ENCODE results near the gene ABCG5.

Gene ABCG5

GRCh38 chr2:43872151-43872550 lies 33.5 kb upstream of the ABCG5 start:
- no peak overlapping the region for H3K4me3 ChIP-seq (ENCODE audit: low read depth, low read length)
- peaks cover 65% of the 10 kb centered on the region for H3K27me3 ChIP-seq (ENCODE audit: insufficient read depth, low read length)
- H3K4me1 ChIP-seq (ENCODE audit: control insufficient read depth, insufficient read depth, low read length, unreplicated experiment), result no peaks in the 10 kb centered on the region
- H2AFZ ChIP-seq (ENCODE audit: low read length, unreplicated experiment), result no peak overlapping the region
- H3K27ac ChIP-seq (ENCODE audit: low read depth, low read length), result no peak overlapping the region
- H3K79me2 ChIP-seq (ENCODE audit: control insufficient read depth, insufficient read depth, low read length, unreplicated experiment), result no peaks in the 10 kb centered on the region
- no peaks in the 10 kb centered on the region for H3K36me3 ChIP-seq (ENCODE audit: insufficient read depth, low read length)

DNA sequence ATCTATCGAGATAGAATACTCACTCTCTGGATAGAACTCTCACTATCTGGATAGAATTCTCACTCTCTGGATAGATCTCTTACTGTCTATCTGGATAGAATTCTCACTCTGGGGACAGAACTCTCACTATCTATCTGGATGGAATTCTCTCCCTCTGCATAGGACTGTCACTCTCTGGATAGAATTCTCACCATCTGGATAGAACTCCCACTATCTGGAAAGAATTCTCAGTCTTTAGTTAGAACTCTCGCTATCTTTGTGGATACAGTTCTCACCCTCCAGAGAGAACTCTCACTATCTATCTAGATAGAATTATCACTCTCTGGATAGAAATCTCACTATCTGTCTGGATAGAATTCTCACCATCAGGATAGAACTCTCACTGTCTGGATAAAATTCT lies 16.7 kb upstream of the ABCG5 start:
- Histone ChIP-seq H3K4me3 (ENCODE audit: low read depth, low read length) (no peak overlapping the region), H3K4me1 (ENCODE audit: control insufficient read depth, insufficient read depth, low read length, unreplicated experiment) (no peaks in the 10 kb centered on the region), H3K79me2 (ENCODE audit: control insufficient read depth, insufficient read depth, low read length, unreplicated experiment) (no peaks in the 10 kb centered on the region), H2AFZ (ENCODE audit: low read length, unreplicated experiment) (no peak overlapping the region), H3K27me3 (ENCODE audit: insufficient read depth, low read length) (peaks cover 88% of the 10 kb centered on the region), H3K36me3 (ENCODE audit: insufficient read depth, low read length) (no peaks in the 10 kb centered on the region), H3K27ac (ENCODE audit: low read depth, low read length) (no peak overlapping the region)

GRCh38 chr2:43854671-43855070 lies 16.0 kb upstream of the ABCG5 start:
- Histone ChIP-seq H3K79me2 (ENCODE audit: control insufficient read depth, insufficient read depth, low read length, unreplicated experiment) (no peaks in the 10 kb centered on the region), H3K36me3 (ENCODE audit: insufficient read depth, low read length) (no peaks in the 10 kb centered on the region), H3K4me3 (ENCODE audit: low read depth, low read length) (no peak overlapping the region), H3K27me3 (ENCODE audit: insufficient read depth, low read length) (peaks cover 86% of the 10 kb centered on the region), H3K27ac (ENCODE audit: low read depth, low read length) (no peak overlapping the region), H2AFZ (ENCODE audit: low read length, unreplicated experiment) (no peak overlapping the region), H3K4me1 (ENCODE audit: control insufficient read depth, insufficient read depth, low read length, unreplicated experiment) (no peaks in the 10 kb centered on the region)

- Histone ChIP-seq H3K27ac (ENCODE audit: low read depth, low read length) (no peak overlapping the region), H3K4me1 (ENCODE audit: control insufficient read depth, insufficient read depth, low read length, unreplicated experiment) (no peaks in the 10 kb centered on the region), H3K4me3 (ENCODE audit: low read depth, low read length) (no peak overlapping the region), H3K27me3 (ENCODE audit: insufficient read depth, low read length) (peaks cover 74% of the 10 kb centered on the region), H3K79me2 (ENCODE audit: control insufficient read depth, insufficient read depth, low read length, unreplicated experiment) (no peaks in the 10 kb centered on the region), H2AFZ (ENCODE audit: low read length, unreplicated experiment) (no peak overlapping the region), H3K36me3 (ENCODE audit: insufficient read depth, low read length) (no peaks in the 10 kb centered on the region)
These were observed 14.8 kb upstream of the ABCG5 start for GRCh38 chr2:43853141-43854081.

- Histone ChIP-seq H3K27me3 (ENCODE audit: insufficient read depth, low read length) (peaks cover 66% of the 10 kb centered on the region), H3K79me2 (ENCODE audit: control insufficient read depth, insufficient read depth, low read length, unreplicated experiment) (no peaks in the 10 kb centered on the region), H3K36me3 (ENCODE audit: insufficient read depth, low read length) (no peaks in the 10 kb centered on the region), H3K4me1 (ENCODE audit: control insufficient read depth, insufficient read depth, low read length, unreplicated experiment) (no peaks in the 10 kb centered on the region), H3K4me3 (ENCODE audit: low read depth, low read length) (no peak overlapping the region), H3K27ac (ENCODE audit: low read depth, low read length) (no peak overlapping the region), H2AFZ (ENCODE audit: low read length, unreplicated experiment) (no peak overlapping the region)
These were observed 13.6 kb upstream of the ABCG5 start for GRCh38 chr2:43852196-43852730.

- Histone ChIP-seq H3K4me3 (ENCODE audit: low read depth, low read length) (no peak overlapping the region), H3K27ac (ENCODE audit: low read depth, low read length) (no peak overlapping the region), H3K4me1 (ENCODE audit: control insufficient read depth, insufficient read depth, low read length, unreplicated experiment) (no peaks in the 10 kb centered on the region), H3K79me2 (ENCODE audit: control insufficient read depth, insufficient read depth, low read length, unreplicated experiment) (no peaks in the 10 kb centered on the region), H2AFZ (ENCODE audit: low read length, unreplicated experiment) (no peak overlapping the region), H3K36me3 (ENCODE audit: insufficient read depth, low read length) (no peaks in the 10 kb centered on the region), H3K27me3 (ENCODE audit: insufficient read depth, low read length) (peaks cover 57% of the 10 kb centered on the region)
These were observed 12.7 kb upstream of the ABCG5 start for GRCh38 chr2:43851011-43851980.

GRCh38 chr2:43848214-43848613 lies 9.6 kb upstream of the ABCG5 start:
- Histone ChIP-seq H3K27me3 (ENCODE audit: insufficient read depth, low read length) (peaks cover 38% of the 10 kb centered on the region), H2AFZ (ENCODE audit: low read length, unreplicated experiment) (no peak overlapping the region), H3K4me3 (ENCODE audit: low read depth, low read length) (no peak overlapping the region), H3K79me2 (ENCODE audit: control insufficient read depth, insufficient read depth, low read length, unreplicated experiment) (no peaks in the 10 kb centered on the region), H3K27ac (ENCODE audit: low read depth, low read length) (no peak overlapping the region), H3K36me3 (ENCODE audit: insufficient read depth, low read length) (no peaks in the 10 kb centered on the region), H3K4me1 (ENCODE audit: control insufficient read depth, insufficient read depth, low read length, unreplicated experiment) (no peaks in the 10 kb centered on the region)

DNA sequence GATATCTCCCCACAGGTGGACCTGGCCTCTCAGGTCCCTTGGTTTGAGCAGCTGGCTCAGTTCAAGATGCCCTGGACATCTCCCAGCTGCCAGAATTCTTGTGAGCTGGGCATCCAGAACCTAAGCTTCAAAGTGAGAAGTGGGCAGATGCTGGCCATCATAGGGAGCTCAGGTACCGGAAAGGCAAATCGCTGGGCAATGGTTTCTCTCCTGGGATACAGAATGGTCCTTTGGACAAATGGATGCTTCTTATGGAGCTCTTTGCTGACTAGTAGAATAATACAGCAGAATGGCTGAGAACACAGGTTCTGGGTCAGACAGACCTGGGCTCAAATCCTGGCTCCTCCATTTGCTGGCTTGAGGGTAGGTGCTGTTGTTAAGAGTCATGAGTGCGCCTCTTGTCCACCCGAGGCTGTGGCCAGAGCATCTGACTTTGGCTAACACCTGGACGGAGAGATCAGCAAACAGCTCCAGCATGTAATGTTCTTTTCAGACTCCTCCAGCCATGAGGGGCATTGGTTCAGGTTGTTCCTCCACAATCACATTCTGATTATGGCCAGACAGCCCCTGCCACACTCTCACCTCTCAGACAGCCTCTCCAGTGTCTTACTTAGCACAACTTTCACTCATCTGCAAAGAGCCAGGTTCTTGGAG lies 7.6 kb upstream of the ABCG5 start:
- H2AFZ ChIP-seq (ENCODE audit: low read length, unreplicated experiment), result no peak overlapping the region

DNA sequence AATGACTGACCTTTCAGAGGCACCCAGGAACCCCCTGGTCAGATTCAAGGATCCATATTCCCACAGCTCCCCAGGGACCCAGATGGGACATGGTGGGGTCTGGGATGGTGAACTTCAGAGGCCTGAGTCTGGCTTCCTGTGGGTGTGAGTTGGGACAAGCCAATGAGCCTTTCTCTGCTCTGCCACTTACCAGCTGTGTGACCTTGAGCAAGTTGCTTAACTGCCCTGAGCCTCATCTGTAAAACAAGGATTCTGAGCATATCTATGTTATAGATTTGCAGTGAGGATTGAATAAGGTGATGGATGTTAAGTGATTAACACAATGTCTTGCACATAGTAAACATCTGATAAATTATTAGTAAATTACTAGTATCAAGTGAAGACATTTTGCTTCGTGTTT lies 6.5 kb upstream of the ABCG5 start:
- H3K36me3 ChIP-seq (ENCODE audit: insufficient read depth, low read length), result no peaks in the 10 kb centered on the region
- peaks cover 34% of the 10 kb centered on the region for H3K27me3 ChIP-seq (ENCODE audit: insufficient read depth, low read length)
- H3K27ac ChIP-seq (ENCODE audit: low read depth, low read length), result no peak overlapping the region
- H3K4me1 ChIP-seq (ENCODE audit: control insufficient read depth, insufficient read depth, low read length, unreplicated experiment), result no peaks in the 10 kb centered on the region
- no peaks in the 10 kb centered on the region for H3K79me2 ChIP-seq (ENCODE audit: control insufficient read depth, insufficient read depth, low read length, unreplicated experiment)
- no peak overlapping the region for H3K4me3 ChIP-seq (ENCODE audit: low read depth, low read length)
- H2AFZ ChIP-seq (ENCODE audit: low read length, unreplicated experiment), result no peak overlapping the region

More for the DNA sequence above, 7.6 kb upstream of the ABCG5 start:
- Histone ChIP-seq H3K4me1 (ENCODE audit: control insufficient read depth, insufficient read depth, low read length, unreplicated experiment) (no peaks in the 10 kb centered on the region), H3K36me3 (ENCODE audit: insufficient read depth, low read length) (no peaks in the 10 kb centered on the region), H3K27me3 (ENCODE audit: insufficient read depth, low read length) (peaks cover 32% of the 10 kb centered on the region), H3K79me2 (ENCODE audit: control insufficient read depth, insufficient read depth, low read length, unreplicated experiment) (no peaks in the 10 kb centered on the region), H3K27ac (ENCODE audit: low read depth, low read length) (no peak overlapping the region), H3K4me3 (ENCODE audit: low read depth, low read length) (no peak overlapping the region)

DNA sequence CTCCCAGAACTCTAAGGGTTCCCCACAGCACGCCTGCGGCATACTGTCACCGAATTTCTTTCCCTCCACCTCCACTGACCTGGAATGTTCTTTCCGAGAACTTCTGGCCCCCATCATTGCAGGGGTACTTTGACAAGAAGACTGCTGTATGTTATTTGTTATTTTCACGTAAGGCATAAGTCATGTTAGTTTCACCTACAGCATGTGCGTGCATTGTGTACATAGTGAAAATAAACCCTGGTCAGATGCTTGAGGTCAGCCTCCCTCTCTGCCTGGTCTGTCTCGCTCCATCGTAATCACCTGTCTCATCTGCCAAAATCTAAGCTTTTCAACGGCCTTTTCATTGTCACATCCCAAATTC lies 4.2 kb upstream of the ABCG5 start:
- no peaks in the 10 kb centered on the region for H3K79me2 ChIP-seq (ENCODE audit: control insufficient read depth, insufficient read depth, low read length, unreplicated experiment)
- peaks cover 36% of the 10 kb centered on the region; the same call in 1 of the 2 replicates for H3K27me3 ChIP-seq (ENCODE audit: insufficient read depth, low read length)
- H2AFZ ChIP-seq (ENCODE audit: low read length, unreplicated experiment), result no peak overlapping the region
- H3K4me3 ChIP-seq (ENCODE audit: low read depth, low read length), result no peak overlapping the region
- H3K36me3 ChIP-seq (ENCODE audit: insufficient read depth, low read length), result no peaks in the 10 kb centered on the region
- no peaks in the 10 kb centered on the region for H3K4me1 ChIP-seq (ENCODE audit: control insufficient read depth, insufficient read depth, low read length, unreplicated experiment)
- no peak overlapping the region for H3K27ac ChIP-seq (ENCODE audit: low read depth, low read length)
